ACHN (cell line): ENCODE measurements around the gene TAF13.

Experiments
- DNase-seq: peaks from one replicate; pipeline ENCODE4 v3.0.0-alpha.2; 2015
- in situ Hi-C: cut with HindIII; loops from 2 replicates; pipeline ENCODE4 v1.10.0; 2017; ENCODE audit warnings: low sequenced_read_pairs, low pct_ligation_motif_present, low pct_unique_long_range_greater_than_20kb

TAF13 gene, protein sequence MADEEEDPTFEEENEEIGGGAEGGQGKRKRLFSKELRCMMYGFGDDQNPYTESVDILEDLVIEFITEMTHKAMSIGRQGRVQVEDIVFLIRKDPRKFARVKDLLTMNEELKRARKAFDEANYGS

GRCh38 chr1:109075531-109076490 is at the start of gene TAF13:
TSS of gene TAF13 (minus strand) at chr1:109076003. CDS start at chr1:109075947, 56 bp downstream.
- in situ Hi-C loops, result no loop called here
- DNase-seq, result peak; percentile 94

DNA sequence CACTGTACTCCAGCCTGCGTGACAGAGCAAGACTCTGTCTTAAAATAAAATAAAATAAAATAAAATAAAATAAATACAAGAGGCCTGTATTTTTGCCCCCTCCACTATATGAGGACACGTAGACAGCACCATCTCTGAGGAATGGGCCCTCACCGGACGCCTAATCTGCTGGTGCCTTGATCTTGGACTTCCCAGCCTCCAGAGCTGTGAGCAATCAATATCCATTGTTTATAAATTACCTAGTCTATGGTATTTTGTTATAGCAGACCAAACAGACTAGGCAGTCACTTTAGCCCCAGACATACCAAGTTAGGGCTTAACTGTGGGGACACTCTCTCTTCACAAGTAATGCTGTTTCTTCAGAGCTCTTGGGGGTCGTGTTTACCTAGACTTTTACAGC is 44.6 kb upstream of the TAF13 start:
- in situ Hi-C loops, result no loop called here
- no peak for DNase-seq

DNA sequence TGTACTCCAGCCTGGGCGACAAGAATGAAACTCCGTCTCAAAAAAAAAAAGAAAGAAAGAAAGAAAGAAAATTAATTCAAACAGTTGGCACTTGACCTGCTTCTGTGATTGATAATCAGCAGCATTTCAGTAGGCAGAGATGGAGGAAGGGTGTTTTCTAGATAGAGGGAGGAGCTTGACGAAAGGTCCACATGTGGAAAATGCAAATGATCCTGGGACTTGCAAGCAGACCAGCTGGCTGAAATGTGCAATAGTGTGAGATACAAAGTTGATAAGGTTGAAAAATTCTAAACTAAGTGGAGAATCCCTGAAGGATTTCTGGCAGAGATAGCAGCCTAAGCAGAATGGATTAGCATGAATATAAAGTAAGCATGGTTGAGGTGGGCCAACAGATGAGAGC is 42.3 kb upstream of the TAF13 start:
- in situ Hi-C loops, result no loop called here

DNA sequence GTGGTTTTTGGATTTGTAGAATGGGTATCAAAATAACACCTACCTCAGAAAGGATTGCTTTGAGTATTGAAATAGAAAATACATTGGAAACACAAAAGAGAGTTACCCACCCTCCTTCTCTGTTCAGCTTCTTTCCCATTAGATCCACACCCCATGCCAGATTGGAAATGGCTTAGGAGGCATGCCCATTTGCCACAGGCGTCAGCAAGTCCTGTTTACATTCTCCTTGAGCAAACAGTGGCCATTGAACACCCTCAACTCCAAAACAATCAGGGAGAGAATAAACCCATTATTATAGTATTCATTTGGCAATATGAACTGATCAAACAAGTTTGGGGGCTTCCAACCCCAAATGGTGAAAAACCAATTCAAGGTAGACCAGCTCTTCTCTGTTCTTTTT is 40.5 kb upstream of the TAF13 start:
- DNase-seq, result no peak
- in situ Hi-C loops, result no loop called here

More for the DNA sequence above, 42.3 kb upstream of the TAF13 start:
- no peak for DNase-seq

DNA sequence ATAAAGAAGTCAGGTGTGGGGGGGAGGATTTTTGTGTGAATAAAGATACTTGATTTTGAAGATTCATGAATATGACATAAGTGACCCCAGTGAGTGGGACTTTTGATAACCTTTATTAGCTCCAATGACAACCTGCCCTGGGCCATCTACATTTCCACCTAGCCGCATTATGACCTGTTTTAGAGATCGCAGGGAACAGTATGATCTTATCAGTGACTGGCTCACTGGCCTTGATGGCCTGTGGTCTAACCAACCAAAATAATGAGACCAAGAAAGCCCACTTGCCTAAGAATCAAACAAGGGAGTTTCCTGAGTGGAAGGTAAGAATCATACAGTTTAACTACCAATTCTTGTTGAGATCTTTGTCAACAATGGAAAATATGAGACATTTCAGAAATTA is 39.9 kb upstream of the TAF13 start:
- no peak for DNase-seq
- in situ Hi-C loops, result no loop called here

GRCh38 chr1:109114342-109114674 is 38.5 kb upstream of the TAF13 start:
- DNase-seq, result no peak
- in situ Hi-C loops, result no loop called here

DNA sequence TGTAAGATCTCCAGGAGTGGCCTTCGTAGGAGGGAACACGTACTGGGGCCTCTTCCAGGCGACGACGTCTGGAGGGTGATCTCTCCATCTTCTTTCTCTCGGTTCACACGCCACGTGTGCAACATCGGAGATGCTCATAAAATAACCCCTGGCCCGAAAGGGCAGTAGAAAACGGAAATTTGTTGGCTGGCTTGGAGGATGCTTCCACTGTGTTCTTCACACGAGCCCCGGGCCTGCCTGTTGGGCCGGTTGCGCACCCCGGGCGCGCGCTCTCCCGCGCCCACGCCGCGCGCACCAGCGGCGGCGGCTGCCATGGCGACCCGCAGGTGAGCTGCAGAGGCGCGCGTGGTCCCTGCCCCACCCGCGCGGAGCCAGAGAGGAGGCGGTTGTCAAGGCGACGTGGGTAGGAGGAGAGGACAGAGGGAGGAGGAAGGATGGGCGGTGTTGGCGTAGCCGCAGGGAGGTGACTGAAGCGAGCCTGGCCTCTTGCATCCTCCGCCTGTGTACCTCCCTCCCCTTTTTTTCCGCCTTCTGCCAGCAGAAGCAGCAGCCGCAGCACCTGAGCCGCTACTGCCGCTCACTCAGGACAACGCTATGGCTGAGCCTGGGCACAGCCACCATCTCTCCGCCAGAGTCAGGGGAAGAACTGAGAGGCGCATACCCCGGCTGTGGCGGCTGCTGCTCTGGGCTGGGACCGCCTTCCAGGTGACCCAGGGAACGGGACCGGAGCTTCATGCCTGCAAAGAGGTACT is 38.0 kb upstream of the TAF13 start, which contains the start of gene ELAPOR1:
TSS of gene ELAPOR1 (plus strand) at position 526 of the 752 bp plus-strand sequence. CDS start at position 595, 69 bp downstream.
- in situ Hi-C loops, result no loop called here
- no peak for DNase-seq

GRCh38 chr1:109112652-109113285 is 37.0 kb upstream of the TAF13 start:
- in situ Hi-C loops, result no loop called here
- peak; percentile 88 for DNase-seq

DNA sequence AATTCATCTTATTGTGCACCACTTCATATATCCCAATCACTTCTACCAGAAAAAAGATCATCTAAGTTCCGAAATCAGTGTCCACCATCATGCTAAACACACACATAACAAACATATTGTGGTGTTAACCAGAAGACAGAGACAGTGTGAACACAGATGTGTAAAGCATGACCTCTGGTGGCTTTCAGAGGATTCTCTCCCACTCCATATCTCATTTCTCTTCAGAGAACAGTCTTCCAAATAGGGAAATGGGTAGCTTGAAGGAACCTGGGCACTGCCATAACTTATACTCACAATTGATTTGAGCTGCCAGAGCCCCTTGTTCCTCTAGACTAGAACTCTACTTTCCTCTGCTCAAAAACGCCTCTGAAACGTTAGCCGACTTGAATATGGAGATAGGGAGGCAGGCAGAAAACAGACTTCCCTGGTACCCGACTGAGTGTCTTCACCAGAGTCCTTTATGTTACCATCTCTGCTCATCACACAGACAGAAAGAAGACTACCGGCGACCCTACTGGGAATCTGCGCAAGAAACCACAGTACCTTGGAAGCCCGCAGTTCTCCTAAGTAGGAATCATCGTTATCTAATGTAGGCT is 36.4 kb upstream of the TAF13 start:
- DNase-seq, result peak; percentile 53
- in situ Hi-C loops, result no loop called here

DNA sequence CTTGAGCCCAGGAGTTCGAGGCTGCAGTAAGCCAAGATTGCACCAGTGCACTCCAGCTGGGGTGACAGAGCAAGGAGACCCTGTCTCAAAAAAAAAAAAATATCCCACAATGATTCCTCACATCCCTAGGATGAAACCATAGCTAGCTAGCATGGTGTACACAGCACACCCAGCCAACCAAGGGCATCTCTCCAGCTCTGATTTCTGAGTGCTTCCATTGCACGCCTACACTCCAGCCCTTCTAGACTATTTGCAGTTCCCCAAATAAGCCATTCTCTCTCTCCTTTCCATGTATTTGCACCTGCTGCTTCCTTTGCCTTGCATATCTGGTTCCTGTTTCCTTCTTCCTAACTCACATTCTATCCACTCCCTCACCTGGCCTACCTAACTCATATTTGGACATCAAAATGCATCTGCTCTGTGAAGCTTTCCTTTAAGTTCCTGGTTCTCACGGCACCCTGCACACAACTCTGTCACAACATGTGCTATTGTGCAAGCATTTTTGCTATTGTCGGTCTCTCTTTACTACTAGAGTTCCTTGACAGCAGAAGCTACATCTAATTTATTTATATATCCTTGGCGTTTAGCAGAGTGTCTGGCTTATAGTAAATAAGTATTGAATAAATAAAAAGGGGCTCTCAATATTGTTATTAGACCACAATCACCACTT is 35.7 kb upstream of the TAF13 start:
- in situ Hi-C loops, result no loop called here
- DNase-seq, result no peak

GRCh38 chr1:109109906-109110305 is 34.1 kb upstream of the TAF13 start:
- in situ Hi-C loops, result no loop called here
- no peak for DNase-seq

DNA sequence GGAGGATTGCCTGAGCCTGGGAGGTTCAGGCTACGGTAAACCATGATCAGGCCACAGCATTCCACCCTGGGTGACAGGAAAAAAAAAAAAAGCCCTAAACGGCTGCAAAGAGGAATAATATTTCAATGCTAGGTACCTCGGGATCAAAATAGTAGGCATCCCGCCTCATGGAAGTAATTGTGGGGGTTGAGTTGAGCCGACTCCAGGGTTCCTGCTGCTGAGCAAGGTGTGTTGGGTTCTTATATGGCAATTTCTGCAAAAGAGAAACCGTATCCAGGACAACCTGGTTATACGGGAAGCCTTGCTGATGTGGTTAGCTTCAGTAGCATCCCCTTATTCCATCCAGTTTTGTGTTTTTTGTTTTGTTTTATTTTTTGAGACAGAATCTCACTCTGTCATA is 32.0 kb upstream of the TAF13 start:
- in situ Hi-C loops, result no loop called here
- DNase-seq, result no peak

DNA sequence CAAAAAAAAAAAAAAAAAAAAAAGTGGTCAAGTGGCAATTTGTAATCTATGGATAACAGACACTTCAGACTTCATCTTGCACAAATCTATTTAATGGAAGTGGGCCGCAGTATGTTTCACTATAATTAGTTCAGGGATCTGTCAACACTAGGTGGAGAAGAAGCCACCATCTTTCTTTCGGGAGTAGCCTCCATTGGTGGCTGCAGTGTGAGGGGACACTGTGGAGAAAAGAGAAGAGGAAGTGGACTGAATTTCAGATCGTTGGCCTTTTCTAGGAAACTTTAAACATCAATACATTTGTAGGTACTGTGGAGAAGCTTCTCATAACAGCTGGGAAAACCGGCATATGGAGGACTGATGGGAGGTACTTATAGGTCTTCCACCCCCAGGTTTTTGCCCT is 30.1 kb upstream of the TAF13 start:
- DNase-seq, result no peak
- in situ Hi-C loops, result no loop called here

- in situ Hi-C loops, result no loop called here
- DNase-seq, result peak; percentile 11
Measured at GRCh38 chr1:109104364-109105151, 28.8 kb upstream of the TAF13 start.

- in situ Hi-C loops, result no loop called here
- peak; percentile 96 for DNase-seq
Measured at GRCh38 chr1:109099938-109100773, 24.4 kb upstream of the TAF13 start.

DNA sequence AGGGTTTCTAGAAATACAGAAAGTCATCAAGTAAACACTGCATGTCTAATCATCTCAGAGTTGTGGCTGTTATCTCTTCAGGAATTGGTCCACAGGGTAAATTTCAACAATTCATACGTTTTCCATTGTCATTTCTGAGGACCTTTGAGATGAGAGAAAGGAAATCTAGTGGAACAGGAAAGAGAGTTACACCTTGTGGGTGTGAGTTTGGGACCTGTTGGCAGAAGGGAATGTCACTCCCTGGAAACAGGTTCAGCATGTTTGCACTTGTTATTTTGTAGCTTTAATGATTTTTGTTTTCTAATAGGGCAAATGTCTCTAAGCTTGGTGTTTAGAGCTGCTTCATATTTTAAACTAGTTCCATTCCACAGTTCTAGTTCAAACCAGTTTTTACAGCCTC is 20.3 kb upstream of the TAF13 start:
- no peak for DNase-seq
- in situ Hi-C loops, result no loop called here

GRCh38 chr1:109095631-109096030 is 19.8 kb upstream of the TAF13 start:
- in situ Hi-C loops, result no loop called here
- no peak for DNase-seq
